GM19438 (cell line): ENCODE results near the gene ALDOB.
A peak's percentile ranks its signal among the peaks of the same experiment; 100 is the strongest.
"Not testable (repeated sequence)": the region's sequence is repeated elsewhere in the genome, so short reads cannot be mapped to it uniquely, and the experiment has no call there.

Experiments
- ATAC-seq: cut with Tn5 transposase; IDR thresholded peaks from one replicate; pipeline ENCODE4 v1.9.1; 2021; ENCODE audit warnings: low read depth; ENCODE audit not compliant: unreplicated experiment

Gene ALDOB

DNA sequence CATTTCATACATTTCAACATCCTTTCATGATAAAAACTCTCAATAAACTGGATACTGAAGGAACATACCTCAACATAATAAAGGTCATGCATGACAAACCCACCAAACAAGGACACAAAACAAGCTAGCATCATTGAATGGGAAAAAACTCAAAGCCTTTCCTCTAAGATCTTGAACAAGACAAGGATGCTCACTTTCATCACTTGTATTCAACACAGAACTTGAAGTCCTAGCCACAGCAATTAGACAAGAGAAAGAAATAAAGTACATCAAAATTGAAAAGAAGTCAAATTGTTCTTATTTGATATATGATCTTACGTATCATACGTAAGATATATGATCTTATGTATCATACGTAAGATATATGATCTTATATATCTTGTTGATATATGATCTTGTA, 42.4 kb downstream of the ALDOB start:
- ATAC-seq: no peak

DNA sequence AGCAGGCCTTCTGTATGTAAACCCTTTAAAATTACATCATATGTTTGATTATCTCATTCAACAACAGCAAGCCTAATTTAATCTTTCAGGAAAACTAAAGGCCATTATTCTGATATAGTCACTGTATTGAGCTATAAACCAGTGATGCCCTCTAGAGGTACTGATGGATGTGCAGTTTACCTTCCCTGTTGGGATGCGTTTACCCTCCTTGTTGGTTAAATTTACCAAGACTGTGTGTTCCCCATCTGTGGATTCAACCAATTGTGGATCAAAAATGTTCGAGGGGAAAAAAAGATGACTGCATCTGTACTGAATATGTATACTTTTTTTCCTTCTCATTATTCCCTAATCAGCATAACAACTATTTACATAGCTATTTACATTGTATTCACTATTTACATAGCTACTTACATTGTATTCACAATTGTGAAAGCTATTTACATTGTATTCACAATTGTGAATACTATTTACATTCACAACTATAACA, 47.0 kb downstream of the ALDOB start:
- no peak for ATAC-seq

DNA sequence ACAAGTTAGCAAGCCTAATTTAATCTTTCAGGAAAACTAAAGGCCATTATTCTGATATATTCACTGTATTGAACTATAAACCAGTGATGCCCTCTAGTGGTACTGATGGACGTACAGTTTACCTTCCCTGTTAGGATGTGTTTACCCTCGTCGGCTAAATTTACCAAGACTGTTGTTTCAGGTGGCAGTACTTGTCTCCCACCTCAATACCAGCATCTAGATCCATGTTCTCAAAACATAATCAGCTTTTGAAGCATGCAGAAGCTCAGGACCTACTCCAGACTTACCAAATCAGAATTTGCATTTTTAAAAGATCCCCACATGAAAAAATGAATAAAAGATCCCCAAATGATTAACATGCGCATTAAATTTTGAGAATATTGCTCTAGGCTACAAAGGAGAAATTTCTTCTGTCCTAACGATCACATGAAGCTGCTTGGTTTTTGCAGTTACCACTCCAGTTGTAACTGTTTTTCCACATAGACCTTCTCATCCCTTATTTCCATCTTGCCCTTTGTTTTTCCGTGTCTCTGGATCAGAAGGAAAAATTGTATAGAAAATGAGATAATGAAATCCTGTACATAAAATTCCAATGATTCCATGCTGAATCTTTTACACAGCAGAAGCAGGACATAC, 47.6 kb downstream of the ALDOB start:
- peak; percentile 62 for ATAC-seq

DNA sequence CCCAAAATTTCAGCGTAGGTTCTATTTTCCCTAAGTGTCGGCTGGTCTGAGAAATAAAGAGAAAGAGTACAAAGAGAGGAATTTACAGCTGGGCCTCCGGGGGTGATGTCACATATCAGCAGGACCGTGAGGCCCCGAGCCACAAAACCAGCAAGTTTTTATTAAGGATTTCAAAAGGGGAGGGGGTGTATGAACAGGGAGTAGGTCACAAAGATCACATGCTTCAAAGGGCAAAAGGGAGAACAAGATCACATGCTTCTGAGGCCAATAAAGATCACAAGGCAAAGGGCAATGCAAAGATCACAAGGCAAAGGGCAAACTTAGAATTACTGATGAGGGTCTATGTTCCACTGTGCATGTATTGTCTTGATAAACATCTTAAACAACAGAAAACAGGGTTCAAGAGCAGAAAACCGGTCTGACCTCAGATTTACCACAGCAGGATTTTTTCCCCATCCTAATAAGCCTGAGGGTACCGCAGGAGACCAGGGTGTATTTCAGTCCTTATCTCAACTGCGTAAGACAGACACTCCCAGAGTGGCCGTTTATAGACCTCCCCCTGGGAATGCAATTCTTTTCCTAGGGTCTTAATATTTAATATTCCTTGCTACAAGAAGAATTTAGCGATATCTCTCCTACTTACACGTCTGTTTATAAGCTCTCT, 50.6 kb downstream of the ALDOB start, which contains the start of gene BAAT:
Gene BAAT (minus strand): TSS at position 134 of the 664 bp plus-strand sequence. CDS start 13,602 bp downstream, outside the sequence.
- not testable (repeated sequence) for ATAC-seq

DNA sequence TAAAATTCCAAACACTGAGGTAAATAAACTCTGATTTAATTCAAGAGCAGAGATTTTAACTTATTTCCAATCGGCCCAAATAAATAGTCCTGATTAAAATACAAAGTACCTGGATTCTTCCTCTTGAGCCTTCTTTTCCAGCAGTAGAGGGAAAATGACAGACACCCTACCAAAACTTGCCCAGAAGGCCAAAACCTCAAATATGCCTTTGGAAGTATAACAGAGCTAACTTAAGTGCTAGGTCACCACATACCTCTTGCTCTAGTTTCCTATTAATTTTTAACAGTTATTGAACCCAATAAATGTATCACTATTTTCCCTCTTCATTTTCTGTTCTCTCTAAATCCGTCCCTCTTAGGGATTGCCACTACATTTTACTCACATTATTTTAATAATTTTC, 52.2 kb downstream of the ALDOB start:
- ATAC-seq: no peak

DNA sequence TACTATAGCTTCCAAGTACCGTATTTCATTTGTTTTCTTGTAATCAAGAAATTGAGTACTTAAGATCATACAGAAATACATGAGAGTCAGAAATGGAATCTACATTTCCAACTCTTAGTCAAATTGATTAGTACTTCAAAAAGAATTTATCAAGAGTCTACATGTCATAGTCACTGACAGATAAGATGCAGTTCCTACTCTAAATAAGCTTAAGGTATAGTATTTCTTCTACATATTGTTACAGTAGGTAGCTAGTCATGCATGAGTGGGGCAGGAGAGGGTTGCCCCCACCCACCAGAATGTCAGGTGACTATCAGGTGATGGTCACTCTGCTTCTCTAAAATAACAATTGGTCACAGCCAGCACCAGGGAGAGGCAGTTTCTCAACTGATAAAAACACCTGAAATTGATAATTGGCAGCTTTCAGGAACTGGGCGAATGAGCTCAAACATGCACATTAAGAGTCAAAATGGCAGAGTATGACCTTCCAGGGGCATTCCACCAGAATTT, 53.7 kb downstream of the ALDOB start:
- no peak for ATAC-seq

DNA sequence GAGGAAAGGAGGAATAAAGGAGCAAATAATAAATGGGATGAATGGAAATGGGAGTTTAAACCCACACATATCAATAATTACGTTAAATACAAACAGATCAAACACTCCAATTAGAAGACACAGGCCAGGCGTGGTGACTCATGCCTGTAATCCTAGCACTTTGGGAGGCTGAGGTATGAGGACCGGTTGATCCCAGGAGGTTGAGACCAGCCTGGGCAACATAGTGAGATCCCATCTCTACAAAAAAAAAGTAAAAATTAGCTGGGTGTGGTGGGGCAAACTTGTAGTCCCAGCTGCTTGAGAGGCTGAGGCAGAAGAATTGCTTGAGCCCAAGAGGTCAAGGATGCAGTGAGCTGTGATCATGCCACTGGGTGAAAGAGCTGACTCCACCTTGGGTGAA, 54.5 kb downstream of the ALDOB start:
- ATAC-seq: no peak

DNA sequence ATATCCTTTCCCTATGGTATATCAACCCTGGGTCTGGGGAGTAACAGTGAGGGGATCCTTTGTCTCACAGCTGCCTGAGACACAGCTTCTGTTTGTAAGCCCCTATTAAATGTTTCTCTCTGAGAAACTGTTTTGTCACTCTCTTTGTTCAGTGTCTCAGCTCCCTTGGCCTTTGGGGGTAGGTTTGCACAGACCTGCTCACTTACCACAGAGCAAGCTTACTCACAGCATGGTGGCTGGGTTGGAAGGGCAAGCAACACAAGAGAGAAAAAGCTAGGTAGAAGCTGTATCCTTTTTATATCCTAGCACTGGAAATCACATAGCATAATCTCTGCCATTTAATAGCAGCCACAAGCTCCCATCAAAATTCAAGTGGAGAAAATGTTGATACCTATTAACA, 55.3 kb downstream of the ALDOB start:
- ATAC-seq: no peak

DNA sequence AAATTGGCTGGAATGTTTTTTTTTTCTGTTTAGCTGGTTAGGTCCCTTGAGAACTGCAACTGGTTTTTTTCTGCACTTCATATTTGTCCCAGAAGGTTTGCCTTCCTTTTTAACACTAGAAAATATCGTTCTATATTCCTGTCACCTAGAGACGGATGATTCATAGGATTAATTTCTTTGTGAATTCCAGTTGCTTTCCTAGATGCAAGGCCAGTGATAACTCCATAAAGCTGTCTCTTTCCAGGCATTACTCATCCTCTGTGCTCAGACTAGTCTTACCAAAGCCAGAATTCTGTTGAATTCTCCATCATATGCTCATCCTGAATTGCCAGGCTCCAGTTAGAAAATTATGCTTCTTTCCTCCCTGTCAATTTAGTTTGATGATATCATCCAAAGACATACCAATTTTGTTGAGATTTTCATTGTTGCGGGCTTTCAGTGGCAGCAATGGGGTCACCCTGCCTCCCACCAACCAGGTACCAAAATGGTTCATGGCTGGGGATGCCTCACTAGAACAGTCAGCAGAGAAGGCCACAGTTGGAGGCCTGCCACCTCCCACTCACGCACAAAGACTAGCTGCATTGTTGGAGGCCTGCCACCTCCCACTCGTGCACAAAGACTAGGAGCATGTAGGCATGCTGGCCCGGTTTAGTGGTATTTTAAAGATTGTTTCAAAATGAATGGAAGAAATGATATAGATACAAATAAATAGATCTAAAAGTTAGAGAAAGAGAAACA, 59.3 kb downstream of the ALDOB start:
- ATAC-seq: no peak

DNA sequence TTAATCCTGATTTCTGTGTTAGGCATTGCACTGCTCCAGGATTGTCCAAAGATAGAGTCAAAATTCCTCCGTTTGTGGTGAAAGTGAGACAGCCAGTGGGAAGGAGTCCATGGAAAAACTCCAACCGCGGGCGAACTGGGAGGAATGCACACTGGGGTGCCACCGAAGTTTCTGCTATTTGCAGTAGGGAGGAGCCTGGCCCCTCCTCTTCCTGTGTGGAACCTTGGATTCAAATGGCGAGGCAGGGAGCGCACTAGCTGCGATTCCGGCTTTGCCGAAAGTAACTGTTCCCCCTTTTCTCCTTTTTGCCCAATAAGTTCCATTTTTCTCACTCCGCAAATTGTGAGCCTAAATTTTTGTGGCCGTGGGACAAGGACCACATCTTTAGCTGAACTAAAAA, 60.0 kb downstream of the ALDOB start:
- no peak for ATAC-seq

DNA sequence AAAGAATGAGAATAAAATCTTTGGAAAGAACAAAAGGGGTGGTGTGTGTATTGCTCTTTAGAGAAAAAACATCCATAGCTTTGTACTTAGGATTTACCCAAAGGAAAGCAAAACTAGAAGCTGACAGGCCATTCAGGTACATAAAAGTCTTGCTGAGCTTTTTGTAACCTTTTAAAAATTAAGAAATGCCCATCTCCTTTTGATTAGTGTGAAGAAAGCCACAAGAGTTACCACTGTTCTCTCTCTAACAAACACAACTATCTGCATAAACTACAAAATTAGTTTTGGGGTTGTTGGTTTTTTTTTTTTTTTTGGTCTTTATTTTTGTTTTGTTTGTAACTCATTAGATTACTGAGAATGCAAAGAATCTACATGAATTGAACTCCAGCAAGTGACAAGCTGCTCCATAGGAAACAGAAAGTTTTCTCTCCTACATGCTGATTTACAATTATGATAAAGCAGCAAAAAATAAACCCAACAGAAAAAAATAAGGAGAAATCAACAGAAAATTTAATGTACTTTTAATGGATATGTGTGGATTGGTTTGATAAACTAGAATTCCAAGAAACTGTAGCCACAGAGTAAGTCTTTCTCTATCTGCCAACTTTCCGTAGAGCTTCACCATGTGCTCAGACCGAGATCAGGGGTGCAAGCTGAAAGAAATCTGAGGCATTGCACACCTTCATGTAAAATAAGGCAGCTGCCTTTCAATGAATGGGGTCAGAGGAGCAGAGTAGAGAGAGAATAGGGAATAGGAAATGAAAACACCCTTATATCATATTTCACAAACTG, 63.1 kb downstream of the ALDOB start:
- no peak for ATAC-seq

DNA sequence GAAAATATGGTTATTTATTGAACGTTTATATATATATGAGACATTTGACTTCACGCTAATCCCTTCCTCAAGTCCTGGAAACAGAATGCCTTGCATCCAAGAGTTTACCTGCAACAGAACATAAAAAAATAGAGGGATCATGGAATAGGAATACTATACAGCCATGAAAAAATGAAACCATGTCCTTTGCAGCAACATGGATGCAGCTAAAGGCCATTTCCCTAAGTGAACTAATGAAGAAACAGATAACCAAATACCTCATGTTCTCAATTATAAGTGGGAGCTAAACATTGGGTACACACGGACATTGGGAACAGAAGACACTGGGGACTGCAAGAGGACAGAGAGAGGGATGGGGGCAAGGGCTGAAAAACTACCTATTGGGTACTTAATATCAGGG, 63.8 kb downstream of the ALDOB start:
- no peak for ATAC-seq
